HG03439 (cell line): Measurements from ENCODE around the gene TPK1.
"Not testable (repeated sequence)": the region's sequence is repeated elsewhere in the genome, so short reads cannot be mapped to it uniquely, and the experiment has no call there.

Source experiments
- ATAC-seq: cut with Tn5 transposase; IDR thresholded peaks from one replicate; pipeline ENCODE4 v1.9.1; 2021; ENCODE audit warnings: mild to moderate bottlenecking, moderate library complexity; ENCODE audit not compliant: unreplicated experiment

TPK1 gene

DNA sequence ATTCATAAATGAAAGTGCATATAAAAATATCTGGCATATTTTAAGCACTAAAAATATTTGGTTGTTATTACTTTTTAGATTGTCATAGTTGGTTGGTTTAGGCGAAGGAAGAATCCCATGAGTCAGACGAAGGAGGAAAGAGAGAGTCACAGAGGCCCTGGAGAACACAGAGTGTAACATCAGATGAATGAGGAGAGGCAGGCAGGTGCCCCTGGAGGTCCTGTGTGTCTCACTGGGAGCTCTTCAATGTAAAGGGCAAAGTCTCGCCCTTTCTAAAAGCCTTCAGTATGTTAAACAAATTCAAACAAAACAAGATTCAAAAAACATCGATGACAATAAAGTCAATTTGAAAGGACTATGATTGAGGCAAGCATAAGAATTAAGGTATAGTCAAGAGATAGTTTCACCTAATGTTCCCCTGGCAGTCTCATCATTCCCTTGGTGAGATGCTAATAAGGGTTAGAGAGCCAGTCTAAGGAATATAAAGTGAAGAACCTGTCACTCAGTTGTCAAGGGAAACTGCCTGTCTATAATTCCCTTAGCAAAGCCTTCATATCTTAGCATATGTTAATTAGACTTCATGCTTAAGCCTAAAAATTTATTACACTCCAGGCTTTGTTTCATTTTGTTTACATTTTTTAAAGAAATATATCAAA lies 194.3 kb downstream of the TPK1 start:
- ATAC-seq, result no peak

DNA sequence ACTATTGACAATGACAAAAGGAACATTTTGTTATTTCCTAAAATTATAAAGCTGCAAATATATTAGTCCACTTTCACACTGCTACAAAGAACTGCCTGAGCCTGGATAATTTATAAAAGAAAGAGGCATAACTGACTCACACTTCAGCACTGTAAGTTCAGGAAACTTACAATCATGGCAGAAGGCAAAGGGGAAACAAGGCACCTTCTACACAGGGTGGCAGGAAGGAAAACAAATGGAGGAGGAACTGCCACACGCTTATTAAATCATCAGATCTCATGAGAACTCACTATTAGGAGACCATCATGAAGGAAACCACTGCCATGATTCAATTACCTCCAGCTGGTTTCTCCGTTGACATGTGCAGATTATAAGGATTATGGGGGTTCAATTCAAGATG lies 203.1 kb downstream of the TPK1 start:
- no peak for ATAC-seq

DNA sequence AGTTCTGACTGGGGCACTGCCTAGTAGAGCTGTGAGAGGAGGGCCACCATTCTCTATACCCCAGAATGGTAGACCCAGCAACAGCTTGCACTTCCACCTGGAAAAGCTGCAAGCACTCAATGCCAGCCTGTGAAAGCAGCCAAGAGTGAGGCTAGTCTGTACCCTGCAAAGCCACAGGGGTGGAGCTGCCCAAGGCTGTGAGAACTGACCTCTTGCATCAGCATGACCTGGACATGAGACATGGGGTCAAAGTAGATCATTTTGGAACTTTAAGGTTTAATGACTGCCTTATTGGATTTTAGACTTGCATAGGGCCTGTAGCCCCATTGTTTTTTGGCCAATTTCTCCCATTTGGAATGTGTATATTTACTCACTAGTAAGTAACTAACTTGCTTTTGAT lies 206.3 kb downstream of the TPK1 start:
- no peak for ATAC-seq

DNA sequence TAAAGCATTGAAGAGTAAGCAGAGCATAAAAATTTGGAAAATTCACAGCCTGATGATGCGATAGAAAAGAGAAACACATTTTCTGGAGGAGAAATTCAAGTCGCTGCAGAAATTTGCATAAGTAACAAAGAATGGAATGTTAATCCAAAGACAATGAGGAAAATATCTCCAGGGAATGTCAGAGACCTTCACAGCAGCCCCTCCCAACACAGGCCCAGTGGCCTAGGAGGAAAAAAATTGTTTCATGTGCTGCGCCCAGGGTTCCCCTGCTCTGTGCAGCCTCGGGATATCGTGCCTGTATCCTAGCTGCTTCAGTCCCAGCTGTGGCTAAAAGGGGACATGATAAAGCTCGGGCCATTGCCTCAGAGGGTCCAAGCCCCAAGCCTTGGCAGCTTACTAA lies 206.8 kb downstream of the TPK1 start:
- no peak for ATAC-seq

DNA sequence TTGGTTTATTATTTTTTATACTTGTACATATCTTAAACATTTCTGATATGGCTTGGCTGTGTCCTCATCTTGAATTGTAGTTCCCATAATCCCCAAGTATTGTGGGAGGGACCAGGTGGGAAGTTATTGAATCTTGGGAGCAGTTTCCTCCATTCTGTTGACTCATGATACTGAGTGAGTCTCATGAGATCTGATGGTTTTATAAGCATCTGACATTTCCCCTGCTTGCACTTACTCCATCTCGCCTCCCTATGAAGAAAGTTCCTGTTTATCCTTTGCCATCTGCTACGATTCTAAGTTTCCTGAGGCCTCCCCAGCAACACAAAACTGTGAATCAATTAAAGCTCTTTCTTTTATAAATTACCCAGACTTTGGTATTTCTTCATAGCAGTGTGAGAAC lies 207.7 kb downstream of the TPK1 start:
- ATAC-seq, result no peak

DNA sequence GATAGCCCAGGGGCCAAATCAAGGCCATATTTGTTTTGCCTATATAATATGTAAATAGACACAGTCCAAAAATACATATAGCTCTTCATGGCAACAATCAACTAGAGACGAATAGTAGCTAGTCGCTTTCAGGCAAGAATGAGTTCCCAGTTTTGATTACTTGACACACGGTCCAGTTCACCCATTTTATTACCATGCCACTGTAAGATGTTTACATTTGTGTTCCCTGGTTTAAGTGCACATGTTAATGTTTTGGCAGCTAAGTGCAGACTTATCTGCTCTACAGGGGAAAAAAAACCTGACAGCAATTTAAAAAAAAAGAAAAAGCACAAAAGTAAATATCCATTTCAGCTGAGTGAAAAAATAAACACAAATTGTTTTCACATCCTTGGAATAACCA lies 213.1 kb downstream of the TPK1 start:
- ATAC-seq, result no peak

DNA sequence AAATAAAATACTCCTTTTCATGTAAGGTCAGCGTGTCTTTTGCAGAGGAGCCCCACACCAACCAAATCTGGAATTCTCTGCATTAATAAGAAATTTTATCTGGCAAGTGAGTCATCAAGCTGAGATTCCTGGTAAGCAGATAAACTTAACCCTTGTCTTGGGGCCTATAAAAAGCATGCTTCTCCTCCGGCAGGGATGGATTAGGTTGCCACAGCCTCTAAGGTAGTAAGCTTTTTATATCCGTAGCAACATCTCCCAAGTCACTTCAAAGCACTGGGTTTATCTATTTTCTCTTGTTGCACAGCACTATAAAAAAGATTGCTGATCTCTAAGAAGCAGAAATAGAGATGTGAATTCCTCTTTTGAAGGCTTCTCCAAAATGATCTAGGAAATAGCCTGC lies 229.6 kb downstream of the TPK1 start:
- no peak for ATAC-seq

DNA sequence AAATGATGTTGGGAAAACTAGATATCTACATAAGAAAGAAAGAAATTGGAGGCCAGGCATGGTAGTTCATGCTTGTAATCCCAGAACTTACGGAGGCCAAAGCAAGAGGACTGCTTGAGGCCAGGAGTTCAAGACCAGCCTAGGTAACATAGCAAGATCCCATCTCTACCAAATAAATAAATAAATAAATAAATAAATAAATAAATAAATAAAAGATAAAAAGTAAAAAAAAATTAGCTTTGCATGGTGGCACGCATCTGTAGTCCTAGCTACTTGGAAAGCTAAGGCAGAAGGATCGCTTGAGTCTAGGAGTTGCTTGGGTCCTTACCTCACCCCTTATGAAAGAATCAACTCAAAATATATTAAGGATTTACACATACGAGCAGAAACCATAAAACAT lies 238.9 kb downstream of the TPK1 start:
- ATAC-seq, result no peak

DNA sequence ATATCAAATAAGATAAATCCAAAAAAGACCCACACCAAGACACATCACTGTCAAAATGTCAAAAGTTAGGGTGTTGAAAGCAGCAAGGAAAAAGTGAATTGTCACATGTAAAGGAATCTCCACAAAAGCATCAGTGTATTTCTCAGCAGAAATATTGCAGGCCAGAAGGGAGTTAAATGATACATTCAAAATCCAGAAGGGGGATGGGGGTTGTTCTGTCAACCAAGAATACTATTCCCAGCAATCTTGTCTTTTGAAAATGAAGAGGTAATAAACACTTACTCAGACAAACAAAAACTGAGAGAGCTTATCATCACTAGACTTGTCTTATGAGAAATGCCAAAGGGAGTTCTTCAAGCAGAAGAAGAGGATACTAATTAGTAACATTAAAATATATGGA lies 241.3 kb downstream of the TPK1 start:
- no peak for ATAC-seq

DNA sequence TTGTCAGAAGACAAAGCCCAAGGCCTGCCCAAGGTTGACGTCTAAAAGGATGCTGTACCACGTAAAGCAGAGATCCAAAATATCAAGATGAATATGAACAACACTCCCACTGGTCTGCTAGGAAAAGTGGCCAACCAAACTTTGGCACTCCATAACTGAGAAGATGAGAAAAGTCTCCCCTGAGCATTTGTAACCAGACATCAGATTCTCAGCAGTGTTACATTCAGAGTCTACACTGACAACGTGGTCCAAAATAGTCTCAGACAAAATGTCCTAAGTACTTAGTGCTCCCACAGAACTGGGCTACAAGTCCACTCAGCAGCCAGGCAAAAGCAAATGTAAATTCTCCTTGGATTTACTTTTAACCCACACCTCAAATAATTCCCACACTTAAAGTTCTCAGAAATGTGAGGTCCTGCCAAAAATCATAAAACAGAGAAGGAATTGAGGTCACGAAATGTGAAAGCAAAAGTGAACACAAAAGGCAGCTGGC lies 247.2 kb downstream of the TPK1 start:
- ATAC-seq, result no peak

DNA sequence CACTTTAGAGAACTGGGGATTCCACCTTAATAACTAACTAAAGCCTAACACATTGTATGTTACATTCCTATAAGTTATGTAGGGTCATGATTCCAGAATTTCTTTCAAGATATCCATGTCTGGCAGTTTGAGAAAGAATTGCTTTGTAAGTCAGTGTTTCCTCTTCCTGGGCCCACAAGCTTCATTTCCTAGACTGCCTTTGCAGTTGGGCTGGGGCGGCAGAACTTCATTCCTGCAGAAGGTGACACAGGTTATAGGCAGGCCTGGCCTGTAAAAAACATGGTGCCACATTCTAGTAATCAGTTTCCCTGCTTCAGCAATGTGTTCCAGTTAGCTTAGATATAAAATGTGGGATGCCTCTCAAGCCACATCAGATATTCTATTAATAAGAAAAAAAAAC lies 248.2 kb downstream of the TPK1 start:
- no peak for ATAC-seq

DNA sequence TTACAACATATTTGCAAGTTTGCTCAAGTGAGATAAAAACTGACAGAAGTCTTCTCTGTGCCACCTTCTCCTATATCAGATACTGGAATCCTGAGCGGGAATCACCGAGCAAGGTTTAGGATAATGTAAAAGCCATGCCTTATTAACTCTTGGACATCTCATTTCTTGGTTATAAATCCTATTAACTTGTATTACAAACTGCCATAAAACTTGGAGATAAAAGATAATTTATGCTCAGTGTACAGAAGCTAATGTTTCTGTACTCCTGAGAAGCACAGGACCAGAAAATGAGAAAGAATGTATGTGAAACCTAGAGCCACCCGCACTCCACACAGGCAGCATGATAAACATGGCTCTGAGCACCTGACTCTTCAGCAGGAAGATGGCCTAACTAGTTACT lies 251.1 kb downstream of the TPK1 start:
- ATAC-seq, result no peak

DNA sequence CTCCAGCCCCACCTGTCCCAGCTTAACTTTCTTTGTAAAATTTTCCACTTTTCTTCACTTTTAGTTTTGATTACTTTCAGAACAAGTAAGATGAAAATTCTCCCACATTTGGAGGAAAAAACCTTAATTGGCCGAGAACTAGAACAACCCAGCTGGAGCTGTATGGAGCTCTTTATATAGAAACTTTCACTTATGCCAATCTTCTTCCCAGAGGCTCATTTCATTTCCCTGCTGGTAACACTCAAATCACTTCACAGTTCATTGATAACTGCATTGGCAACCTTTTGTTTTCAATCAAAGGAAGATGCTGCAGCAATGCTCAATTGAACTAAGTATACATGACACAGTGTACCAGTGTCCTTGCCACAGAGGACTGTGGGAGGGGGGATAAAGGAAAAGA lies 256.2 kb downstream of the TPK1 start:
- ATAC-seq, result no peak

DNA sequence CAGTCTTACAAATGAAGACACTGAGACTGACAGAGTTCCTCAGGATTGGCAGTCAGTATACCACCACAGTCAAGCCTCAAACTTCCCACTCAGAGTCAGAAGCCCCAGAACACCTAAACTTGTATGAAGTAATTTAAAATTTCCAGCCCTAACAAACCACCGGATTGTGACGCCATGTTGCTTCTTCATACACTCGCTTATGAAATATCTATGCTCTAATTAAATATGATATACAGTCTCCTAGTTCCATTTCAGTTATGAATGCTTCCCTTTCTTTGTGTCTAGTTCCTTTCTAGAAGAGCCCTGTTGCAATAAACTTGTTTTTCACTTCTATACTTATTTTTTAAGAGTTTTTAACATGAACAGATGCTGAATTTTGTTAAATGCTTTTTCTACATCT lies 260.4 kb downstream of the TPK1 start:
- ATAC-seq, result no peak

DNA sequence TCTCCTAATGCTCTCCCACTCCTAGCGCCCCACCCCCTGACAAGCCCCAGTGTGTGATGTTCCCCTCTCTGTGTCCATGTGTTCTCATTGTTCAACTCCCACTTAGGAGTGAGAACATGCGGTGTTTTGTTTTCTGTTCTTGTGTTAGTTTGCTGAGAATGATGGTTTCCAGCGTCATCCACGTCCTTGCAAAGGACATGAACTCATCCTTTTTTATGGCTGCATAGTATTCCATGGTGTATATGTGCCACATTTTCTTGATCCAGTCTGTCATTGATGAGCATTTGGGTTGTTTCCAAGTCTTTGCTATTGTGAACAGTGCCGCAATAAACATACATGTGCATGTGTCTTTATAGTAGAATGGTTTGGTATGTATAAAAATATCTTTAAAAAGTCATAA lies 261.1 kb downstream of the TPK1 start:
- not testable (repeated sequence) for ATAC-seq

DNA sequence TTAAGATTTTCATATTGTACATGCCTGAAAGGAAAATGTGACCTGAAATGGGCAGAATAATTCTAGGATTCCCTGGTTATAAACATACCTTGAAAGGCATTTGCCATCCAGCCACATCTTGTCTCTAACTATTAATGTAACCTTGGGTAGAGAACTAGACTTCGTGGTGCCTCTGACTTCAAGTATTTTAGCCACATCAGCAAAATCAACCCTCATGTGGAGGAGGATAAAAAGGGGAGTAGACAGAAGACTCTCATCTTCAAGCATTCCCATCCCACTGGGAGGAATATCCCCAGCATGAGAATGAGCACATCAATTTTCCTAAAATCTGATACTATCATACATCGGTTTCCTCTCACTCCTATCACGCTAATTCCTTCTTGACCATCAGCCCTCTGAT lies 267.6 kb downstream of the TPK1 start:
- ATAC-seq, result no peak

DNA sequence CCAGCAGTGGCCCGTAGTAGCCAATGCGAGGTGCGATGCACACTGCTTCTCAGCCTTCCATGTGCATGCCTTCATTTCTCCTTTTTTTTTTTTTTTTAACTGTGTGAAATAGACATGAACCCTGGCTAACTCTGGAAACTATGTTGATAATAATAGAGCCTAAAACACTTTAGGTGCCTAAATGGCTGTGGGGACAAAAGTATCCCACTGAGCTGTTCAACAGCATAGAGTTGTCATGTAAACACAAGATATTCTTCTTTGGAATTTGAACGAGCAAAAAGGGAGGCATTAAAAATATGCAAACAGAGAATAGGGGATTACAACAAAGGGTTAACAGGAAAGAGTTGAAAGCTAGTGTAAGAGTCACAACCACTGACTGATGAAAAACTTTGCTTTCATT lies 270.3 kb downstream of the TPK1 start:
- no peak for ATAC-seq

DNA sequence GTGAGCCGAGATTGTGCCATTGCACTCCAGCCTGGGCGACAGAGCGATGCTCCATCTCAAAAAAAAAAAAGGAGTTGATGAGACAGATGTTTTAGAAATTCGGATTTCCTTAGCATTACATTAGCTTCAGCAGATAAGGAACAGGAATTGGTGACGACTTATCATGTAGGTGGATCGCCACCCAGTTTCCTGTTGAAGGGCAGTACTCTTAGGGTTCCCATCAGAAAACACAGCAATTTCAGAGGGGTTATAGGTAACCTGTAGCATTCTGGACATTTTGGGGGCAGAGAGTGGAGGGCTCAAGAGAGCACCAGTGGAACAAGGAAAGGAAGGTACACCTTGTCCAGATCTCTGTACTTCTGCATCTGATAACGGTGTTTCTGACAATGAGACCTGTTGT lies 286.0 kb downstream of the TPK1 start:
- ATAC-seq, result no peak

DNA sequence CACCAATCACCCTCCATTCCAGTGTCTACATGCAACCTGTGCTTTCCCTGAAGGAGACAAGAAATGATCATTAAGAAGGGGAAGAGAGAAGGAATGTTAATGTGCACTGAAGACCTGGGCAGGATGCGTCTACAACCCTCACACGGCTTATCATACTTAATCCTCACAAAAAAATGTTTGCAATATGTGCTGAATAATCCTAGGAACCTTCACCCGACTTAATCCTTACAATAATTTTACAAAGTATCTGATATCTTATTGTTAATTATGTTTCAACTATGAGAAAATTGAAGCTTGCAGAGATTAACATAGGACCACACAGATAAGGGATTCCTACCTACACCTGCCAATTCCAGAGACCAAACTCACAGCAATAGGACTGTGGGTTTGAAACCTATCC lies 287.3 kb downstream of the TPK1 start:
- no peak for ATAC-seq

DNA sequence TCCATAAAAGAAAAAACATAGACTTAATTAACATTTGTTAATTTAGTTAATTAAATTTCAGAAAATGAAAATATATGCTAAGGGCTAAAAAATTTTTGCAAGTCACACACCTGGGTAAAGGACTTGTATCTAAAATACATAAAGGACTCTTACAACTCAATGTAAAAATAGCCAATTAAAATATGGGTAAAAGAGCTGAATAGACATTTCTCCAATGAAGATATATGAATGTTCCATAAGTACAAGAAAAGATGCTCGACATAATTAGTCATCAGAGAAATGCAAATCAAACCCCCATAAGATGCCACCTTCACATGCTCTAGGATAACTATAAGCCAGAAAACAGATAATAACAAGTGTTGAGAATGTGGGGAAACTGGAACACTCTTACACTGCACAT lies 288.0 kb downstream of the TPK1 start:
- no peak for ATAC-seq

DNA sequence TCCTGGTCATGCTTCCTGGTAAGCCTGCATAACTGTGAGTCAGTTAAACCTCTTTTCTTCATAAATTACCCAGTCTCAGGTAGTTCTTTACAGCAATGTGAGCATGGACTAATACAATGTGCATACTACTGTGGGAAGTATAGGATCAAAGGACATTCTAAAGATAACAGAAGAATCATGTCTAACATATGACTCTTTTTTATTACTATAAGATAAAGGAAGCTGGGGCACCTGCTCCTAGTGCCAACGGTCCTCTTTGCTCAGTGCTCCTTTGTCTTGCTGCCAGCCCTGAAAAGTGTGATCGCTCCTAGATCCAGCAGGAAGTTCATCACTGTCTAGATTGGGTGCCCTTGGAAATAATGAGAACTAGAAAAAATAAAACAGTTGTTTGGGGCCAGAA lies 289.1 kb downstream of the TPK1 start:
- ATAC-seq, result no peak

DNA sequence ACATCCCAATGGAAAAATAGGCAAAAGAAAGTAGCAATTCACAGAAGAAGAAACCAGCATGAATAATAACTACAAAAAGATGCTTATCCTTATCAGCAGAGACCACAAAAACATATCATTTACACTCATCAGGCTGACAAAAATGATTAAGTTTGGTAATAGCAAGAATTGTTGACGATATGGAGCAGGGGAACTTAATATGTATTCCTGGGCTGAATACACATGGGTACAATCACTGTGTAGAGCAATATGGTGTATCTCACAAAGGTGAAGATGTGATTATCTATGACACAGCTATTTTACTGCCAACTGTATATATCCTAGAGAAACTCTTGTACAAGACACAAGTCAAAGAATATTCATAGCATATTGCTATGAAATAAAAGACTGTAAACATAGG lies 290.5 kb downstream of the TPK1 start:
- ATAC-seq, result no peak

DNA sequence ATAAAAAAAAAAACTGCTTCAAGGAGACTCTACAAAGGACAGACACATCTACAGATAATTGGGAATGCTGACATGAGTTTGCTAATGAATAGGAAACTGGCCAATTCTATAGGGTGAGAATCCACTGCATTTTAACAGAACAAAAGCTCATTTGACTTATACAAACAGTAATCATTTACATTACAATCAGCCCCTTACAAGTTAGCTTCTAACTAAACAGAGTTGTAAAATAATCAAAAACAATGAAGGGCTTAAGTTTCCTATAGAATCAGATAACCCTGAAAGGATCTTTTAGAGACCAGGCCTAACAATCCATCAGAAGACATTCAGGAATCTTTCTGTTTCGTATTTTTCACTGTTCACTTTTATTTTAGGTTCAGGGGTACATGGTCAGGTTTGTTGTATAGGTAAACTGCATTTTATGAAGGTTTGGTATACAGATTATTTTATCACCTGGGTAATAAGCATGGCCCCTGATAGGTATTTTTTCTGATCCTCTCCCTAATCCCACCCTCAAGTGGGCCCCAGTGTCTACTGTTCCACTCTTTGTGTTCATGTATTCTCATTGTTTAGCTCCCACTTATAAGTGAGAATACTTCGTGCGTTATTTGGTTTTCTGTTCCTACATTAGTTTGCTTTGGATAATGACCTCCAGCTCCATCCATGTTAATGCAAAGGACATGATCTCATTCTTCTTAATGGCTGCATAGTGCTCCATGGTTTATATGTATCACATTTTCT lies 301.0 kb downstream of the TPK1 start:
- no peak for ATAC-seq
